ENCODE measurements around the gene ATP6V1D.

DNA sequence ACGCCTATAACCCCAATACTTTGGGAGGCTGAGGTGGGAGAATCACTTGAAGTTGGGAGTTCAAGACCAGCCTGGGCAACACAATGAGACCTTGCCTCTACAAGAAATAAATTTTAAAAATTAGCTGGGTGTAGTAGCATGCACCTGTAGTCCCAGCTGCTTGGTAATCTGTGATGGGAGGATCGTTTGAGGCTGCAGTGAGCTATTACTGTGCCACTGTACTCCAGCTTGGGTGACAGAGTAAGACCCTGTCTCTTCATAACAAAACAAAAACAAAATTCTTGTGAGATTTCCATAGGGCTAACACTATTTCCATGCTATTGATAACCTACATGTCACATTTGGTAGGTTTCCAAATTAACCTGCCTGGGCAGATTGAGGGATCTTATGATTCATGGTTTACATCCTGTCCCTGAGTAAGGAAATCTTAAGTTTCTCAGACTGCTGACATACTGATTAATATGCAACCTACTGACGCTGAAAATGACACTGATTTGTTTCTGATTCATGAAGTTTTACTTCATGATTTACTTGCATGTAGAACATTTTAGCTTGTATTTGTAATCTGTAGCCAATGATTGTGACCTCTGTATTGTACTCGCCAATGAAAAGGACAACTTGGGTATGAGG, 15.9 kb downstream of the ATP6V1D start:
- TF ChIP-seq, protein P1, sequence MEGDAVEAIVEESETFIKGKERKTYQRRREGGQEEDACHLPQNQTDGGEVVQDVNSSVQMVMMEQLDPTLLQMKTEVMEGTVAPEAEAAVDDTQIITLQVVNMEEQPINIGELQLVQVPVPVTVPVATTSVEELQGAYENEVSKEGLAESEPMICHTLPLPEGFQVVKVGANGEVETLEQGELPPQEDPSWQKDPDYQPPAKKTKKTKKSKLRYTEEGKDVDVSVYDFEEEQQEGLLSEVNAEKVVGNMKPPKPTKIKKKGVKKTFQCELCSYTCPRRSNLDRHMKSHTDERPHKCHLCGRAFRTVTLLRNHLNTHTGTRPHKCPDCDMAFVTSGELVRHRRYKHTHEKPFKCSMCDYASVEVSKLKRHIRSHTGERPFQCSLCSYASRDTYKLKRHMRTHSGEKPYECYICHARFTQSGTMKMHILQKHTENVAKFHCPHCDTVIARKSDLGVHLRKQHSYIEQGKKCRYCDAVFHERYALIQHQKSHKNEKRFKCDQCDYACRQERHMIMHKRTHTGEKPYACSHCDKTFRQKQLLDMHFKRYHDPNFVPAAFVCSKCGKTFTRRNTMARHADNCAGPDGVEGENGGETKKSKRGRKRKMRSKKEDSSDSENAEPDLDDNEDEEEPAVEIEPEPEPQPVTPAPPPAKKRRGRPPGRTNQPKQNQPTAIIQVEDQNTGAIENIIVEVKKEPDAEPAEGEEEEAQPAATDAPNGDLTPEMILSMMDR (IDR thresholded peaks at IDR 0.05; ENCODE audit: insufficient read depth, low read length, poor library complexity, severe bottlenecking), result no peak
- no peak for TF ChIP-seq EZH2phosphoT487 (conservative IDR thresholded peaks at IDR 0.05; ENCODE audit: low read length)
